CD4-positive, alpha-beta T cell (primary cell): ENCODE data around the gene PLCH2. TPM values are rescaled to one million over a fixed set of nuclear protein-coding genes. Genes with fewer than 3 reads are reported as not detected.

Experiments
- ATAC-seq: fragments of 200-7000 bp; cut with Tn5 transposase; one replicate; pipeline ENCODE4 v1.10.0; 2022; ENCODE audit warnings: mild to moderate bottlenecking; ENCODE audit not compliant: poor library complexity
- CTCF ChIA-PET: fragments of 350-600 bp; sonication (Branson Sonifier 250); formaldehyde crosslinking; loops from one replicate; lab custom pipeline; 2021; ENCODE audit warnings: antibody characterized with exemption, inconsistent platforms; lab: Charles Lee
- POLR2A ChIA-PET: fragments of 350-600 bp; sonication (Branson Sonifier 250); formaldehyde crosslinking; loops from one replicate; lab custom pipeline; 2021; ENCODE audit warnings: antibody characterized with exemption, inconsistent platforms; lab: Charles Lee
- DNase-seq, 14 experiments: peaks; one replicate each; pipeline ENCODE4 v3.0.0-alpha.2; 2013 to 2020; ENCODE audit warnings: mixed read lengths in 2 of 14
- H3K27ac ChIP-seq, 2 donors: one replicate each; pipeline versions ENCODE4 v1.5.1 to v1.7.0; 2013; ENCODE audit warnings: low read length in 2 of 2, low read depth in 1 of 2, mild to moderate bottlenecking in 1 of 2
- H3K27me3 ChIP-seq, 2 experiments: 1 replicate in 1 of 2; 2 replicates in 1 of 2; pipeline versions ENCODE4 v1.6.1 to v1.7.0; 2013; ENCODE audit warnings: low read length in 2 of 2, control low read depth in 1 of 2, mild to moderate bottlenecking in 1 of 2, moderate library complexity in 1 of 2; ENCODE audit not compliant: insufficient read depth in 2 of 2, control insufficient read depth in 1 of 2
- H3K36me3 ChIP-seq: one replicate; pipeline ENCODE4 v1.6.1; 2013; ENCODE audit warnings: low read length, control low read depth; ENCODE audit not compliant: insufficient read depth
- H3K4me1 ChIP-seq: one replicate; pipeline ENCODE4 v1.6.1; 2013; ENCODE audit warnings: low read length, control low read depth; ENCODE audit not compliant: insufficient read depth
- H3K4me3 ChIP-seq: one replicate; pipeline ENCODE4 v1.5.1; 2013; ENCODE audit warnings: mild to moderate bottlenecking, low read length, moderate library complexity
- H3K9me3 ChIP-seq, 2 experiments: 1 replicate in 1 of 2; 2 replicates in 1 of 2; pipeline versions ENCODE4 v1.6.1 to v1.7.0; 2013; ENCODE audit warnings: low read length in 2 of 2, mild to moderate bottlenecking in 2 of 2, control low read depth in 1 of 2, moderate library complexity in 1 of 2; ENCODE audit not compliant: control insufficient read depth in 1 of 2, insufficient read depth in 1 of 2
- H3K27ac Mint-ChIP-seq: one replicate; pipeline ENCODE4 v1.8.0; 2020; ENCODE audit warnings: mixed read lengths
- H3K27me3 Mint-ChIP-seq: one replicate; pipeline ENCODE4 v1.8.0; 2021; ENCODE audit warnings: mixed read lengths
- H3K36me3 Mint-ChIP-seq: one replicate; pipeline ENCODE4 v1.8.0; 2021; ENCODE audit warnings: low read depth, mixed read lengths
- H3K4me1 Mint-ChIP-seq: one replicate; pipeline ENCODE4 v1.8.0; 2021; ENCODE audit warnings: low read depth, mixed read lengths
- H3K4me3 Mint-ChIP-seq: one replicate; pipeline ENCODE4 v1.8.0; 2020; ENCODE audit warnings: mild to moderate bottlenecking, mixed read lengths
- H3K9me3 Mint-ChIP-seq: one replicate; pipeline ENCODE4 v1.8.0; 2020; ENCODE audit warnings: mixed read lengths
- CTCF ChIP-seq: fragments of 200-600 bp; IDR thresholded peaks from one replicate; pipeline ENCODE4 v1.8.0; 2022; ENCODE audit warnings: antibody characterized with exemption, mild to moderate bottlenecking
- intact Hi-C, 2 experiments: fragments of 100-400 bp; cut with DNase I in 1 of 2; cut with micrococcal nuclease in 1 of 2; formaldehyde crosslinking; loops; one replicate each; pipeline versions ENCODE4 v1.15.1 to v1.9.0; 2023 to 2025; cut with DNase I, micrococcal nuclease
- total RNA-seq, 174 experiments: library from RNA in 2 of 174; stranded (reverse) in 2 of 174; gene quantifications; one replicate each; pipeline ENCODE4 v1.2.3 and lab custom pipeline; 2021 to 2026

Gene PLCH2
- total RNA-seq, 2 experiments from 2014 or later, result 47.6 to 48.1 TPM

GRCh38 chr1:2427051-2427450, 49.0 kb upstream of the PLCH2 start:
- Mint-ChIP-seq H3K27ac (no peak overlapping the region), H3K36me3 (peaks cover 4% of the 10 kb centered on the region), H3K27me3 (no peaks in the 10 kb centered on the region), H3K4me1 (no peaks in the 10 kb centered on the region), H3K9me3 (no peaks in the 10 kb centered on the region), H3K4me3 (no peak overlapping the region)
- H3K4me3 ChIP-seq, result no peak overlapping the region
- intact Hi-C loops, result no loop called here
- DNase-seq (no peak), ATAC-seq (no peak)
- POLR2A ChIA-PET, result no interaction called here
- H3K4me1 ChIP-seq, result peaks cover 9% of the 10 kb centered on the region
- peaks cover 4 to 27% of the 10 kb centered on the region in 2 experiments for H3K9me3 ChIP-seq
- CTCF ChIA-PET, result no interaction called here
- H3K36me3 ChIP-seq, result no peaks in the 10 kb centered on the region
- TF ChIP-seq CTCF, result no peak
- no peaks in the 10 kb centered on the region for H3K27me3 ChIP-seq
- H3K27ac ChIP-seq, result no peak overlapping the region

- Mint-ChIP-seq H3K27me3 (no peaks in the 10 kb centered on the region), H3K4me1 (no peaks in the 10 kb centered on the region), H3K9me3 (no peaks in the 10 kb centered on the region), H3K4me3 (no peak overlapping the region), H3K27ac (no peak overlapping the region), H3K36me3 (peaks cover 4% of the 10 kb centered on the region)
- CTCF ChIA-PET, result no interaction called here
- peaks cover 9% of the 10 kb centered on the region for H3K4me1 ChIP-seq
- H3K27me3 ChIP-seq, result no peaks in the 10 kb centered on the region
- no peak for DNase-seq
- ATAC-seq, result no peak
- no peak for TF ChIP-seq CTCF
- peaks cover 2 to 27% of the 10 kb centered on the region in 2 experiments for H3K9me3 ChIP-seq
- no peaks in the 10 kb centered on the region for H3K36me3 ChIP-seq
- intact Hi-C loops, result no loop called here
- no peak overlapping the region for H3K4me3 ChIP-seq
- H3K27ac ChIP-seq, result no peak overlapping the region
- POLR2A ChIA-PET, result no interaction called here
Observed at GRCh38 chr1:2427976-2428375, 48.1 kb upstream of the PLCH2 start.

GRCh38 chr1:2428490-2428889, 47.6 kb upstream of the PLCH2 start:
- no peaks in the 10 kb centered on the region for H3K27me3 Mint-ChIP-seq
- CTCF ChIA-PET, result no interaction called here

More at GRCh38 chr1:2428490-2428889, 47.6 kb upstream of the PLCH2 start:
- no peak for TF ChIP-seq CTCF
- POLR2A ChIA-PET, result no interaction called here
- no peak overlapping the region for H3K27ac Mint-ChIP-seq
- no peak for DNase-seq
- Histone ChIP-seq H3K36me3 (peaks cover 4% of the 10 kb centered on the region), H3K4me1 (peaks cover 9% of the 10 kb centered on the region), H3K9me3 (peaks cover 0 to 27% of the 10 kb centered on the region in 2 experiments), H3K27ac (no peak overlapping the region), H3K27me3 (no peaks in the 10 kb centered on the region), H3K4me3 (no peak overlapping the region)
- ATAC-seq, result no peak
- H3K4me3 Mint-ChIP-seq, result no peak overlapping the region
- peaks cover 2% of the 10 kb centered on the region for H3K36me3 Mint-ChIP-seq
- intact Hi-C loops, result no loop called here
- no peaks in the 10 kb centered on the region for H3K9me3 Mint-ChIP-seq
- no peaks in the 10 kb centered on the region for H3K4me1 Mint-ChIP-seq
